22Rv1 (cell line): Measurements from ENCODE around the gene B4GALT5.

ENCODE experiments used
- ZFX ChIP-seq: fragments of 450-650 bp; IDR thresholded peaks from 2 replicates; pipeline ENCODE4 v1.6.1; 2017; ENCODE audit warnings: antibody characterized with exemption, borderline replicate concordance
- TF ChIP-seq, protein P1 (sequence below): fragments of 450-650 bp; IDR thresholded peaks from 2 replicates; pipeline ENCODE4 v1.5.1; 2017; ENCODE audit warnings: mild to moderate bottlenecking

DNA sequence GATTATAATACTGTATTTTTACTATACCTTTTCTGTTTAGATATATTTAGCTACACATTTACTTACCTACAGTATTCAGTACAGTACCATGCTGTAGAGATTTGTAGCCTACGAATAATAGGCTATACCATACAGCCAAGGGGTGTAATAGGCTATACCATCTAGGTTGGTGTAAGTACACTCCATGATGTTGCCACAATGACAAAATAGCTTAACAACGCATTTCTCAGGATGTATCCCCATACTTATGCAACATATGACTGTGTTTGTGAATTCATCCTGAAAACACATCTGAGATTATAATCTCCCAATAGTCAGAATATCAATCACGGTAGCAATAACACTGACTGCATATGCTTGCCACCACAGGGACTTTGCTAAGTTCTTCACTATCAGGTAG is 20.7 kb downstream of the B4GALT5 start:
- TF ChIP-seq, protein P1, sequence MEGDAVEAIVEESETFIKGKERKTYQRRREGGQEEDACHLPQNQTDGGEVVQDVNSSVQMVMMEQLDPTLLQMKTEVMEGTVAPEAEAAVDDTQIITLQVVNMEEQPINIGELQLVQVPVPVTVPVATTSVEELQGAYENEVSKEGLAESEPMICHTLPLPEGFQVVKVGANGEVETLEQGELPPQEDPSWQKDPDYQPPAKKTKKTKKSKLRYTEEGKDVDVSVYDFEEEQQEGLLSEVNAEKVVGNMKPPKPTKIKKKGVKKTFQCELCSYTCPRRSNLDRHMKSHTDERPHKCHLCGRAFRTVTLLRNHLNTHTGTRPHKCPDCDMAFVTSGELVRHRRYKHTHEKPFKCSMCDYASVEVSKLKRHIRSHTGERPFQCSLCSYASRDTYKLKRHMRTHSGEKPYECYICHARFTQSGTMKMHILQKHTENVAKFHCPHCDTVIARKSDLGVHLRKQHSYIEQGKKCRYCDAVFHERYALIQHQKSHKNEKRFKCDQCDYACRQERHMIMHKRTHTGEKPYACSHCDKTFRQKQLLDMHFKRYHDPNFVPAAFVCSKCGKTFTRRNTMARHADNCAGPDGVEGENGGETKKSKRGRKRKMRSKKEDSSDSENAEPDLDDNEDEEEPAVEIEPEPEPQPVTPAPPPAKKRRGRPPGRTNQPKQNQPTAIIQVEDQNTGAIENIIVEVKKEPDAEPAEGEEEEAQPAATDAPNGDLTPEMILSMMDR, result no peak
- no peak for TF ChIP-seq ZFX
